Ascending aorta (tissue), 2 donors: ENCODE results near the gene BCL10. TPM values are rescaled to one million over a fixed set of nuclear protein-coding genes. Genes with fewer than 3 reads are reported as not detected.

Experiments
- DNase-seq, 2 donors: peaks; one replicate each; pipeline ENCODE4 v3.0.0-alpha.2; 2019; ENCODE audit warnings: low spot score in 2 of 2
- H3K27ac ChIP-seq, 2 donors: fragments of 200-600 bp; sonication (generic); one replicate each; pipeline ENCODE4 v1.5.1; 2016 to 2017; ENCODE audit warnings: mild to moderate bottlenecking in 1 of 2
- H3K27me3 ChIP-seq: fragments of 200-600 bp; sonication (generic); one replicate; pipeline ENCODE4 v1.5.1; 2017
- H3K36me3 ChIP-seq, 2 donors: fragments of 200-600 bp; sonication (generic); one replicate each; pipeline ENCODE4 v1.5.1; 2016
- H3K4me1 ChIP-seq, 2 donors: fragments of 200-600 bp; sonication (generic); one replicate each; pipeline ENCODE4 v1.5.1; 2016 to 2017; ENCODE audit warnings: mild to moderate bottlenecking in 1 of 2
- H3K4me3 ChIP-seq, 2 donors: fragments of 200-600 bp; sonication (generic); one replicate each; pipeline ENCODE4 v1.5.1; 2016 to 2017; ENCODE audit warnings: mild to moderate bottlenecking in 1 of 2
- H3K9me3 ChIP-seq, 2 donors: fragments of 200-600 bp; sonication (generic); one replicate each; pipeline ENCODE4 v1.5.1; 2016
- intact Hi-C: fragments of 100-400 bp; cut with DNase I; formaldehyde crosslinking; loops from one replicate; pipeline ENCODE4 v1.15.1; 2023
- total RNA-seq: library from RNA; depleted of rRNA; stranded (reverse); fragments of >200 nt; gene quantifications from one replicate; pipeline ENCODE4 v1.1.0, GENCODE V29; 2016
- TF ChIP-seq, protein P1 (sequence below), 3 experiments: fragments of 200-600 bp in 2 of 3; fragments of 450-650 bp in 1 of 3; sonication (generic) in 2 of 3; IDR thresholded peaks; one replicate each; pipeline ENCODE4 v1.5.1; 2016 to 2019; ENCODE audit warnings: antibody characterized with exemption in 3 of 3, mild to moderate bottlenecking in 1 of 3, moderate library complexity in 1 of 3

Gene BCL10
- total RNA-seq, result 3.7 TPM

DNA sequence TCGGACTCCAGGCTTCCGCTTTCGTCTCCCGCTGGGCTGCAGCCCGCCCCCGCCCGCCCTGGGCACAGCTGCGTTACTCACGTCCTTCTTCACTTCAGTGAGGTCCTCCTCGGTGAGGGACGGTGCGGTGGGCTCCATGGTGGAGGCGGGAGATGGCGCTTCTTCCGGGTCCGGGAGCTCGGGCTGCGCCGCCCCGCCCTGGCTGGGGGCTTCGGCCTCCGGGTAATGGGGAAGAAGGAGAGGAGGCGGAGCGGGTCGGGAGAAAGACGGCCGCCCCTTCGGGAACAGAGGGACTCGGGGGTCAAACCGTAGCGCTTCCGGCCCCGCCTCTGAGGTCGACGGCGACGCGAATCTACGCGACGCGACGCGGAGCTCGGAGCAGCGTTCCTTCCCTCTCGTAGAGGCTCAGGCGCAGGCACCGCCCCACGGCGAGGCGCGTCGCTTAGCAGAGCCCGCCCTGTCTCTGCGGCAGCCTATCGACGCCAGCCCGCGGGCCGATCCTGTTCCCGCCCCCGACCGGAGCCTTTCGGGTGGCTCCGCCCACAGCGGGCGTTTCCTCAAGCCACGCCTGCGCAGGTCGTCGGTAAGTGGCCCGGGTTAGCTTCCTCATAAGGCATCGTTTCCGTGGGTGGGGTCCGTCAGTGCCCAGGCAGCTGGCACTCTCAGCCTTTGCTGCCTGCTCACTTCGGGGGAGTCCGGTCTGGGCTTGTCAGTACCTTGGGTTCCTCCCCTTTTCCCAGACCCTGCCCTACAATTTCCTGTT is at the start of gene BCL10:
BCL10 (minus strand) TSS at position 418 of the 763 bp plus-strand sequence; CDS start at position 138, 280 bp downstream.
- intact Hi-C loops, result loop anchor here (1.0 to 10.0 kb wide), 4 partner anchors 17 to 1638 kb away; partner anchors contain the start of genes C1orf52, GNG5, HS2ST1 and SELENOF
- peak within 1 kb of the TSS; percentile 93 to 97 for H3K27ac ChIP-seq
- peak; percentile 95 to 99 for DNase-seq

DNA sequence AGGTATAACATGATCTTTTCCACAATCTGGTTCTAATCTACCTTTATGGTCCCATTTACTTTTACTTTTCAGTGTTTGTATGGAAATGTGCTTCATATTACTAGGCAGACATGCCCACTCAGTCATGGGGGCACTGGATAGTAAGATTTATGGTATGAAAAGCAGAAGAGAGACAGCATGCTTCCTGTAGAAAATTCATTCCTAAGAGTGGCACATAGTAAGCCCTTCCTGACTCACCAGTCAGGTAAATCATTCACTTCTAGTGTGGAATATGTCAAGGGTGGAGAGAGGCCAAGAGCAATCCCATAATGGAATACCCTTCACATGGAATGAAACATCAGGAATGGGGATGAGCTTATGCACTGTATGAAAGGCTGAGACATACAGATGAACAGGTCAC is 49.5 kb upstream of the BCL10 start:
- H3K27ac ChIP-seq, result no peak overlapping the region
- H3K4me3 ChIP-seq, result no peak overlapping the region
- TF ChIP-seq, protein P1, sequence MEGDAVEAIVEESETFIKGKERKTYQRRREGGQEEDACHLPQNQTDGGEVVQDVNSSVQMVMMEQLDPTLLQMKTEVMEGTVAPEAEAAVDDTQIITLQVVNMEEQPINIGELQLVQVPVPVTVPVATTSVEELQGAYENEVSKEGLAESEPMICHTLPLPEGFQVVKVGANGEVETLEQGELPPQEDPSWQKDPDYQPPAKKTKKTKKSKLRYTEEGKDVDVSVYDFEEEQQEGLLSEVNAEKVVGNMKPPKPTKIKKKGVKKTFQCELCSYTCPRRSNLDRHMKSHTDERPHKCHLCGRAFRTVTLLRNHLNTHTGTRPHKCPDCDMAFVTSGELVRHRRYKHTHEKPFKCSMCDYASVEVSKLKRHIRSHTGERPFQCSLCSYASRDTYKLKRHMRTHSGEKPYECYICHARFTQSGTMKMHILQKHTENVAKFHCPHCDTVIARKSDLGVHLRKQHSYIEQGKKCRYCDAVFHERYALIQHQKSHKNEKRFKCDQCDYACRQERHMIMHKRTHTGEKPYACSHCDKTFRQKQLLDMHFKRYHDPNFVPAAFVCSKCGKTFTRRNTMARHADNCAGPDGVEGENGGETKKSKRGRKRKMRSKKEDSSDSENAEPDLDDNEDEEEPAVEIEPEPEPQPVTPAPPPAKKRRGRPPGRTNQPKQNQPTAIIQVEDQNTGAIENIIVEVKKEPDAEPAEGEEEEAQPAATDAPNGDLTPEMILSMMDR (IDR thresholded peaks at IDR 0.05), result no peak
- no peaks in the 10 kb centered on the region for H3K36me3 ChIP-seq
- intact Hi-C loops, result loop anchor here (5.0 kb wide), 1 partner anchor 136 kb away; no protein-coding TSS in a partner anchor
- H3K4me1 ChIP-seq, result peaks cover 11 to 25% of the 10 kb centered on the region in 2 donors
- no peak for DNase-seq
- H3K9me3 ChIP-seq, result no peaks in the 10 kb centered on the region
- H3K27me3 ChIP-seq, result no peaks in the 10 kb centered on the region

More for the DNA sequence above, at the start of gene BCL10:
- Histone ChIP-seq H3K4me3 (peak within 1 kb of the TSS; percentile 75 to 82), H3K9me3 (no peaks in the 10 kb centered on the region), H3K36me3 (no peaks in the 10 kb centered on the region), H3K4me1 (peaks cover 8 to 17% of the 10 kb centered on the region in 2 donors), H3K27me3 (no peaks in the 10 kb centered on the region)
- TF ChIP-seq, protein P1 (IDR thresholded peaks at IDR 0.05), result no peak

DNA sequence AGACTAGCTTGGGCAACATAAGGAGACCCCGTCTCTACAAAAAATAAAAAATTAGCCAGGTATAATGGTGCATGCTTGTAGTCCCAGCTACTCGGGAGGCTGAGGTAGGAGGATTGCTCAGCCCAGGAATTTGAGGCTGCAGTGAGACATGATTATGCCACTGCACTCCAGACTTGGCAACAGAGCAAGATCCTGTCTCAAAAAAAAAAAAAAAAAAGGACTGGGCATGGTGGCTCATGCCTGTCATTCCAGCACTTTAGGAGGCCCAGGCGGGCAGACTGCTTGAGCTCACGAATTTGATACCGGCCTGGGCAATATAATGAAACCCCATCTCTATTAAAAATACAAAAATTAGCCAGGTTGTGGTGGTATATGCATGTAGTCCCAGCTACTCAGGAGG is 47.3 kb upstream of the BCL10 start:
- H3K27ac ChIP-seq, result no peak overlapping the region
- no peak overlapping the region for H3K4me3 ChIP-seq
- peaks cover 2 to 6% of the 10 kb centered on the region in 2 donors for H3K4me1 ChIP-seq
- TF ChIP-seq, protein P1 (IDR thresholded peaks at IDR 0.05), result no peak
- H3K27me3 ChIP-seq, result no peaks in the 10 kb centered on the region
- intact Hi-C loops, result no loop called here
- no peaks in the 10 kb centered on the region for H3K9me3 ChIP-seq
- H3K36me3 ChIP-seq, result no peaks in the 10 kb centered on the region
- no peak for DNase-seq

DNA sequence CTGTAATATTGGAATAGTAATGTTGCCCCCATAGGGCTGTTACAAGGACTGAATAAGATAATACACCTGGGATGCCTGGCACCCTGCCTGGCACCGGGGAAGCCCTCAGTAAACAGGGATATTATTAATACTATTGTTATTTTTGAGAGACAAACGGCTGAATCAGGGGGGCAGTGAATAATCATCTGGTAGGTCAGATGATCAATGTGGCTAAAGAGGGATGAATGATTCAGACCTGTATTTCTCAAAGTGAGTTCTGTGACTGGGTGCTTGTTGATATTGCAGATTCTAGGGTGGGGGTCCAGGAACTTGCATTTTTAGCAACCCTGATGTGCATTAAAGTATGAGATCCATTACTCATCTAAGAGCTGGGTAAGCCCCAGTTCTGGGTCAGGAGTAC is 46.2 kb upstream of the BCL10 start:
- Histone ChIP-seq H3K9me3 (no peaks in the 10 kb centered on the region), H3K36me3 (no peaks in the 10 kb centered on the region), H3K27me3 (no peaks in the 10 kb centered on the region), H3K4me1 (no peaks in the 10 kb centered on the region), H3K27ac (no peak overlapping the region), H3K4me3 (no peak overlapping the region)
- intact Hi-C loops, result no loop called here
- TF ChIP-seq, protein P1 (IDR thresholded peaks at IDR 0.05), result no peak
- no peak for DNase-seq

DNA sequence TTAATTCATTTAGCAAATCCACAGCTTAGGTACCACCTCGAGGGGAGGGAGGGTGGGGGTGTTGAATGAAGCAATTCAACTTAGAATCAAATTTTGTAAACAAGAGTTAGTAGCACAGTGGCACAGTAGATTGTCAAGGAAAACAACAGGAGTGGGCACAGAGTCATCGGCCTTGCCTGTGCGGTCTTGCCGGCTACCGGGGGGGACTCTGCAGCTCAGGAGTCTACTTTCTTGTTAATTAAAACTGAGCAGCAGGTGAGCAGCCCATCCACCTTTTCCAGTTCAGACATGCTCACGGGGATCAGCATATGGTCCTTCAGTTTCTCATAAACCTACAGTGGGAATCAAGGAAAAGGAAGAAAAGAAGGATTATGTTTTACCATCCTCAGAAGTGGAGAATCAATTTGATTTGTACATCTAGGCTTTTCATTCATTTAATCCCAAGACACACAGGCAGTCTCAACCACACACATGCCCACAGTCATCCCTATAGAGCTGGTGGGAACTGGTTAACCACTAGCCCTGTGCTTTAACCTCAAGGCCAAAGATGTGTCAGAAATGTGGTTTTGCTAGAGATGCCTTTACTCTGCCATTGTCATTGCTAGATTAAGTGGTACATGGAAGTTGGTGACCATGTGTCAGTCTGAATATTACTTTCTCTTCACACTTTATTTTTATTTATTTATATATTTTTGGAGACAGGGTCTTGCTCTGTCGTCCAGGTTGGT is 45.0 kb upstream of the BCL10 start:
- Histone ChIP-seq H3K36me3 (no peaks in the 10 kb centered on the region), H3K27me3 (no peaks in the 10 kb centered on the region), H3K9me3 (no peaks in the 10 kb centered on the region), H3K4me1 (no peaks in the 10 kb centered on the region), H3K4me3 (no peak overlapping the region), H3K27ac (no peak overlapping the region)
- TF ChIP-seq, protein P1 (IDR thresholded peaks at IDR 0.05), result no peak
- no peak for DNase-seq
- intact Hi-C loops, result no loop called here
